ENCODE measurements around the gene OLFML2A. TPM values are rescaled to one million over a fixed set of nuclear protein-coding genes. Genes with fewer than 3 reads are reported as not detected.

OLFML2A gene
- total RNA-seq, 4 donors from 2014 or later = 13.7 to 33.1 (median 25.7) TPM

DNA sequence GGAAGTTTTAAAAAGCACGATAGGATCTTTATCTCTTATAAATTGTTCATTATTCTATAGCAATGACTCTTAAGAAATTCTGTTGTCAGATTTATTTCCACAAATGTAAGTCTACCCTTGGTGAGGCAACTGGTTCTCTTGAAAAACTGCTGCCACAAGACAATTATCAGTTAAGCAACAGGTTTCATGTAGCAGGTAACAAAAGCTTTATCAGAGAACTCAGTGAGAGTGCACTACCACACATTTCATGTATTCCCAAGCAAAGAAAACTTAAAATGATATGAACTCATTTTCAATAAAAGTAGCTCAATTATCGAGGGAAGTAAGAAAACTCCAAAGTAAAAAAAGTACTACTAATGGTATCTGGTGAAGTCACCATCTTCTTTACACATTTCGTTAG, 15.2 kb upstream of the OLFML2A start:
- 84 to 87% methylated on average over 3 of the region's 3 CpGs for WGBS, 2 donors
- no peak for DNase-seq (ENCODE audit: low spot score in 2 of 2)

DNA sequence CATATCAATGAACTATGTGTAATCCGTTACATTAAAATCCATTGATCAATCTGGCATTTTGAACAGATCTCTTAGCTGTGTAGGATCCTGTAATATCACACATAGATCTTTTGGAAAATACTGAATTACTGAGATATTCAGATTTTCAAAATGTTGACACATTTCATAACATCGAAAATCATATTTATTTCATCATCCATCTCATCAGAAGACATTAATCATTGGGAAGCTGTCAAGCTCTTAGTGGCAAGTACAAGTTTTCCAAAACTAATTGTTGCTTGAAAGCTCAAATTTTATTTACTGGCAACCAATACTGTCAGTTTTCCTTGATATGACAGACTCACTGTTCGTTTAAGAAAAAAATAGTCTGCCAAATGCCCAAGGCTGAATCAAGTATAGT, 14.3 kb upstream of the OLFML2A start:
- DNase-seq (ENCODE audit: low spot score in 2 of 2) = no peak
- no peak for TF ChIP-seq POLR2A (IDR thresholded peaks at IDR 0.05)
- TF ChIP-seq, protein P1, sequence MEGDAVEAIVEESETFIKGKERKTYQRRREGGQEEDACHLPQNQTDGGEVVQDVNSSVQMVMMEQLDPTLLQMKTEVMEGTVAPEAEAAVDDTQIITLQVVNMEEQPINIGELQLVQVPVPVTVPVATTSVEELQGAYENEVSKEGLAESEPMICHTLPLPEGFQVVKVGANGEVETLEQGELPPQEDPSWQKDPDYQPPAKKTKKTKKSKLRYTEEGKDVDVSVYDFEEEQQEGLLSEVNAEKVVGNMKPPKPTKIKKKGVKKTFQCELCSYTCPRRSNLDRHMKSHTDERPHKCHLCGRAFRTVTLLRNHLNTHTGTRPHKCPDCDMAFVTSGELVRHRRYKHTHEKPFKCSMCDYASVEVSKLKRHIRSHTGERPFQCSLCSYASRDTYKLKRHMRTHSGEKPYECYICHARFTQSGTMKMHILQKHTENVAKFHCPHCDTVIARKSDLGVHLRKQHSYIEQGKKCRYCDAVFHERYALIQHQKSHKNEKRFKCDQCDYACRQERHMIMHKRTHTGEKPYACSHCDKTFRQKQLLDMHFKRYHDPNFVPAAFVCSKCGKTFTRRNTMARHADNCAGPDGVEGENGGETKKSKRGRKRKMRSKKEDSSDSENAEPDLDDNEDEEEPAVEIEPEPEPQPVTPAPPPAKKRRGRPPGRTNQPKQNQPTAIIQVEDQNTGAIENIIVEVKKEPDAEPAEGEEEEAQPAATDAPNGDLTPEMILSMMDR (IDR thresholded peaks at IDR 0.05) = no peak
- intact Hi-C loops (cut with DNase I; ENCODE audit: low total_unique reads) = no loop called here
- 65% methylated on average over 3 of the region's 3 CpGs for WGBS, 2 donors
- no peak overlapping the region for H3K4me3 ChIP-seq (ENCODE audit: low read depth, poor library complexity, severe bottlenecking)

More for the DNA sequence above, 15.2 kb upstream of the OLFML2A start:
- no peak overlapping the region for H3K4me3 ChIP-seq (ENCODE audit: low read depth, poor library complexity, severe bottlenecking)
- no peak for TF ChIP-seq POLR2A (IDR thresholded peaks at IDR 0.05)
- TF ChIP-seq, protein P1 (IDR thresholded peaks at IDR 0.05) = no peak
- intact Hi-C loops (cut with DNase I; ENCODE audit: low total_unique reads) = no loop called here

DNA sequence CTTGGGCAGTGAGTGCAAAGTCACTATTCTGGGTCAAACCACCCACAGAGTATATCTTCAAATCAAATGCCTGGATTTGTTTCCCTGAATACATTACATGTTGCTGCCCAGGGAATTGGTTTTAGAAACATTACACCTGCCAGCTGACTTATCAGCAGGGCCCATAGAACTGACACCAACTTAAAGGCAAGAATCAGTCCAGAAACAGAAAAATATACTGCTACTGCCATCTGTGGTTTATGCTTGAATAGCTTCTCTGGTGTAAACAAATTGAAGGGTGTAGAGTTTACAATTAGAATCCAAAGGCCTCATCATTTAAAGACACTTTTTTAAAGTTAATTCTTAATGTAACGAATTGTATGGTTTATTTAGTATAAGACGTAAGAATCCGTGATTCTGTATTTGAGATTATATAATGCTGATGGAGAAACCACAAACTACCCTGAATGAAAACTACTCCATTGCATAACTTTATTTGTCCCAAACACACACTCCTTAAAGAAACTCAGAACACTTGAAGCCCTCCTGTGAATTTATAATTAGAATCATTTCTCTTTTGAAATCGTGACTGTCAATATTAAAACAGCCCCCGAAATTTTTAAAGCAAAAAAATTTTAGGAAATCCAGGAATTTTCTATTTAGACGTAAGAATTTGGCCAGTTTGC, 12.0 kb upstream of the OLFML2A start:
- intact Hi-C loops (cut with DNase I; ENCODE audit: low total_unique reads) = no loop called here
- DNase-seq (ENCODE audit: low spot score in 2 of 2) = no peak
- TF ChIP-seq POLR2A (IDR thresholded peaks at IDR 0.05) = no peak
- TF ChIP-seq, protein P1 (IDR thresholded peaks at IDR 0.05) = no peak
- H3K4me3 ChIP-seq (ENCODE audit: low read depth, poor library complexity, severe bottlenecking) = no peak overlapping the region
- 87 to 88% methylated on average over 6 of the region's 6 CpGs for WGBS, 2 donors

DNA sequence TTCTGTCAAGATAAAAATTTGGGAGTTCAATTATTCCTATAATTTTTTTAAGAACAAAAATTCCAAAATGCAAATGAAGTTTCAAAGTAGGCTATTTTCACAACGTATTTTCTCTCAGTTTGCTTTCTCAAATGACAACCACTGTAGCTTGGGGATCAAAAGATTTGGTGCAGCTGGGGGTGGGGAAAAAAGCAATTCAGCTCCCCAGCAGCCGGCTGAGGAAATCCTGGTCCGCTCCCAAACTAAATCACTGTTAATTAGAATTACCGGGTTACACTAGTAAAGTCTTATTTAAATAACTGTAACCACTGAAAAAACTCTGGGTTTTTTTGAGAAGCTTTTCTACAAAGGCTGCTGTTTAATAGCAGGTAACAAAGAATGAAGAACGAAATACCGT, 11.5 kb upstream of the OLFML2A start:
- no peak overlapping the region for H3K4me3 ChIP-seq (ENCODE audit: low read depth, poor library complexity, severe bottlenecking)
- DNase-seq (ENCODE audit: low spot score in 2 of 2) = no peak
- no peak for TF ChIP-seq POLR2A (IDR thresholded peaks at IDR 0.05)
- TF ChIP-seq, protein P1 (IDR thresholded peaks at IDR 0.05) = no peak
- intact Hi-C loops (cut with DNase I; ENCODE audit: low total_unique reads) = no loop called here
- WGBS, 2 donors = 89 to 90% methylated on average over 6 of the region's 6 CpGs

DNA sequence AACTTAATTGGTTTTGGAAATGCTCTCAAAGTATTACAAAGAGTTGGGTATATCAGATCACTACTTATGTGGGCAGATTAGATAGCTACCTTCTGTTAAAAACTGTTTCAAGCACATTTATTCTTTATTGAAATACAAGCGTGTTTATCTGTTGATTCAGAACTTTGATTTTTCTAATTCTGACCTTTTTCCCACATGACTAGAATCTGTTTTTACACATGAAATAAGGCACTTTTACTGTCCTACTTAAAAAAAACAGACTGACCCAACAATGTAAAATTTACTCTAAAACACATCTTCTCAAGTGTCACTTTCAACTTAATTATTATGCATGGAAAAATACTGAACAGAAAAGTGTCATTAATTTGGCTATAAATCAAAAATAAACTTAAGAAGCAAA, 10.6 kb upstream of the OLFML2A start:
- 91 to 98% methylated on average over 1 of the region's 1 CpG for WGBS, 2 donors
- TF ChIP-seq, protein P1 (IDR thresholded peaks at IDR 0.05) = no peak
- no peak for TF ChIP-seq POLR2A (IDR thresholded peaks at IDR 0.05)
- DNase-seq (ENCODE audit: low spot score in 2 of 2) = no peak
- intact Hi-C loops (cut with DNase I; ENCODE audit: low total_unique reads) = no loop called here
- H3K4me3 ChIP-seq (ENCODE audit: low read depth, poor library complexity, severe bottlenecking) = no peak overlapping the region

Data from lower leg skin (tissue), 4 donors.